Measurements from ENCODE around the gene TLR10. TPM values are rescaled to one million over a fixed set of nuclear protein-coding genes. Genes with fewer than 3 reads are reported as not detected.

Gene TLR10
- total and polyA plus RNA-seq, 2 experiments from 2014 or later = 0.14 TPM; not detected in 1

- no peaks in the 10 kb centered on the region for H3K36me3 ChIP-seq (ENCODE audit: insufficient read depth)
- peaks cover 9% of the 10 kb centered on the region; the same call in 1 of the 2 replicates for H3K9me2 ChIP-seq (ENCODE audit: insufficient read depth)
- H3K27me3 Mint-ChIP-seq (ENCODE audit: insufficient read depth, low read depth, poor library complexity) = peaks cover 5% of the 10 kb centered on the region
- no peak overlapping the region for H3K27ac ChIP-seq (ENCODE audit: low read depth)
- H3K27ac Mint-ChIP-seq = no peak overlapping the region
- no peaks in the 10 kb centered on the region for H3K4me1 ChIP-seq (ENCODE audit: insufficient read depth)
- DNase-seq (ENCODE audit: low spot score) = no peak
- H3K4me1 Mint-ChIP-seq = no peaks in the 10 kb centered on the region
- no peak overlapping the region for H3K4me2 ChIP-seq
- no peak overlapping the region for H3K4me3 Mint-ChIP-seq
- peaks cover 7% of the 10 kb centered on the region; the same call in 2 of the 3 replicates for H3K36me3 Mint-ChIP-seq (ENCODE audit: low read depth)
- H4K20me1 ChIP-seq (replicated peaks; ENCODE audit: insufficient read depth) = no peaks in the 10 kb centered on the region
- H3K27me3 ChIP-seq (ENCODE audit: insufficient read depth) = no peaks in the 10 kb centered on the region
- no peaks in the 10 kb centered on the region for H3F3A ChIP-seq (replicated peaks; ENCODE audit: low read depth)
- H2AFZ ChIP-seq = no peak overlapping the region
- H3K9me3 Mint-ChIP-seq = peaks cover 21% of the 10 kb centered on the region
- no peaks in the 10 kb centered on the region for H3K79me2 ChIP-seq (replicated peaks; ENCODE audit: insufficient read depth)
- no peak for ATAC-seq
- no peak for TF ChIP-seq REST (IDR thresholded peaks at IDR 0.05; ENCODE audit: unreplicated experiment)
- TF ChIP-seq NANOG (IDR thresholded peaks at IDR 0.05; ENCODE audit: borderline replicate concordance) = no peak
- TF ChIP-seq EZH2 (IDR thresholded peaks at IDR 0.05; ENCODE audit: low read depth, unreplicated experiment) = no peak
- TF ChIP-seq CTCF (conservative IDR thresholded peaks at IDR 0.05; ENCODE audit: low read depth in 2 of 2) = no peak
- no peak for TF ChIP-seq ZNF114 (CRISPR knock-in tag; IDR thresholded peaks at IDR 0.05)
- TF ChIP-seq STAT1 (IDR thresholded peaks at IDR 0.05; ENCODE audit: unreplicated experiment) = no peak
- TF ChIP-seq POLR2AphosphoS5 (IDR thresholded peaks at IDR 0.05; ENCODE audit: low read depth) = no peak
- no peak for TF ChIP-seq ZNF462 (CRISPR knock-in tag; IDR thresholded peaks at IDR 0.05)
- TF ChIP-seq JUNB (IDR thresholded peaks at IDR 0.05; ENCODE audit: unreplicated experiment) = no peak
- no peak for TF ChIP-seq EZH2phosphoT487 (IDR thresholded peaks at IDR 0.05; ENCODE audit: unreplicated experiment)
- TF ChIP-seq ETS1 (IDR thresholded peaks at IDR 0.05) = no peak
- TF ChIP-seq ZNF331 (CRISPR knock-in tag; IDR thresholded peaks at IDR 0.05; ENCODE audit: low read depth) = no peak
- TF ChIP-seq CREB1 (CRISPR knock-in tag; IDR thresholded peaks at IDR 0.05; ENCODE audit: low read depth) = no peak
- no peak overlapping the region for H3K4me3 ChIP-seq
Observed at GRCh38 chr4:38820329-38821061, 37.7 kb upstream of the TLR10 start.
